Common myeloid progenitor, CD34-positive (primary cell): ENCODE measurements around the gene ANKRD44.

Experiments
- CTCF ChIA-PET: fragments of 350-600 bp; sonication (Branson Sonifier 250); formaldehyde crosslinking; loops from one replicate; lab custom pipeline; 2021; ENCODE audit warnings: antibody characterized with exemption; lab: Charles Lee
- POLR2A ChIA-PET: fragments of 350-600 bp; sonication (Branson Sonifier 250); formaldehyde crosslinking; loops from one replicate; lab custom pipeline; 2021; ENCODE audit warnings: antibody characterized with exemption; lab: Charles Lee
- DNase-seq, 3 donors: peaks; one replicate each; pipeline versions ENCODE4 v3.0.0 to v3.0.0-alpha.2; 2013
- H3K27ac ChIP-seq, 2 experiments: 1 replicate in 1 of 2; 2 replicates in 1 of 2; pipeline ENCODE4 v1.7.0; 2013; ENCODE audit warnings: inconsistent platforms in 2 of 2, low read length in 2 of 2, mild to moderate bottlenecking in 2 of 2, low read depth in 1 of 2, moderate library complexity in 1 of 2; ENCODE audit not compliant: severe bottlenecking in 2 of 2, insufficient read depth in 1 of 2, poor library complexity in 1 of 2
- H3K27me3 ChIP-seq, 5 experiments: replicated peaks in 2 of 5; 1 replicate in 3 of 5; 2 replicates in 2 of 5; pipeline versions ENCODE4 v1.6.1 to v1.7.0; 2013; ENCODE audit warnings: low read length in 4 of 5, mild to moderate bottlenecking in 2 of 5, moderate library complexity in 2 of 5, inconsistent platforms in 1 of 5; ENCODE audit not compliant: insufficient read depth in 5 of 5, control insufficient read depth in 4 of 5
- H3K36me3 ChIP-seq, 4 experiments: 1 replicate in 2 of 4; 2 replicates in 2 of 4; pipeline versions ENCODE4 v1.6.1 to v1.7.0; 2013; ENCODE audit warnings: low read length in 3 of 4, control low read depth in 1 of 4, mild to moderate bottlenecking in 1 of 4; ENCODE audit not compliant: control insufficient read depth in 4 of 4, insufficient read depth in 4 of 4
- H3K4me1 ChIP-seq, 4 experiments: 1 replicate in 3 of 4; 2 replicates in 1 of 4; pipeline versions ENCODE4 v1.6.1 to v1.7.1; 2013; ENCODE audit warnings: low read length in 3 of 4, mild to moderate bottlenecking in 3 of 4, control low read depth in 1 of 4, inconsistent platforms in 1 of 4, moderate library complexity in 1 of 4; ENCODE audit not compliant: control insufficient read depth in 4 of 4, insufficient read depth in 4 of 4; ENCODE audit errors: control extremely low read depth in 1 of 4
- H3K4me3 ChIP-seq, 7 experiments: 1 replicate in 4 of 7; 2 replicates in 3 of 7; pipeline versions ENCODE4 v1.5.1 to v1.7.0; 2013; ENCODE audit warnings: mild to moderate bottlenecking in 7 of 7, low read length in 6 of 7, moderate library complexity in 6 of 7, inconsistent platforms in 2 of 7, low read depth in 2 of 7, control low read depth in 1 of 7; ENCODE audit not compliant: insufficient read depth in 4 of 7, control insufficient read depth in 1 of 7; ENCODE audit errors: extremely low read depth in 1 of 7
- H3K9me3 ChIP-seq, 5 experiments: 1 replicate in 4 of 5; 2 replicates in 1 of 5; pipeline versions ENCODE4 v1.6.1 to v1.7.1; 2013; ENCODE audit warnings: low read length in 4 of 5, mild to moderate bottlenecking in 2 of 5, inconsistent platforms in 1 of 5, low read depth in 1 of 5, moderate library complexity in 1 of 5; ENCODE audit not compliant: control insufficient read depth in 4 of 5, insufficient read depth in 2 of 5; ENCODE audit errors: control extremely low read depth in 1 of 5
- WGBS: methylation state at CpG from one replicate; pipeline ENCODE4 v1.1.5; 2013; ENCODE audit not compliant: insufficient coverage; 5-methylcytosine and 5-hydroxymethylcytosine counted together

The ANKRD44 gene

DNA sequence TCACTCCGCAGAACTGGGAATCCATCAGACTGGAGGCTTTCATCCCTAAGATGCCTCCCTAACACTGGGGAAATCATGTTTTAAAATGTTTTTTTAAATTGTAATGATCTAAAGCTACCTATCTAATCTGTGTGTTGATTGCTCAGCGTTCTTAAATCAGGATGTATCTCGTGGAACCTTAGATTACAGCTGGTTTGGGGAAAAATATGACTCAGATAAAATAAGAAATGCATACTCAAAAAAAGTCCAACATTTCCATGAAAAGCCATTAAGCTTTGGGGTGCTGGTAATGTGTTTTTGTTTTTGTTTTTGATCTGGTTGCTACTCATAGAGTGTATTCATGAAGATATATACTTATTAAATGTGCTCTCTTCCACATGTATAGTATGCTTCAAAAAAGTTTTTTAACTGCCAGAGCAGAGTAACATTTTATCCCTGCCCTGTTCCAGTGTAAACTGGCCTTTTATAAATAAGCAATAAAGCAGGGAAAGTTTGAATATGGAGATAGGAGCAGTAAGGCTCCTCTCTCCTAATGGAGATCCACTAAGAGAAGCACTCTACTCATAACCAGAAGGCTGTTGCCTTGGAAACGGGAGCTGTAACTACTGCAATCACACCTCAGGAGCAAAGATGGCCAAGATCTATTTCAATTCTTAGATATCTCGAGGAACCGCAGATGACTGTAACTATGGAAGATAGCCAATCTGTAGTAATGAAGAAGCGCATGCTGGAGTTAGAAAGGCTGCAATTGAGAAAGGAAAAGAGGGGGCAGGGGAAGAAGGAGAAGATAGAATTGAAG lies 41.6 kb downstream of the ANKRD44 start:
- H3K4me1 ChIP-seq = peaks cover 5 to 26% (median 8%) of the 10 kb centered on the region in 4 experiments
- no peaks in the 10 kb centered on the region for H3K36me3 ChIP-seq
- DNase-seq = peak in 1 of 3 donors; percentile 53
- no peaks in the 10 kb centered on the region for H3K27me3 ChIP-seq
- POLR2A ChIA-PET = no interaction called here
- H3K4me3 ChIP-seq = no peak overlapping the region
- WGBS = 96% methylated on average over 3 of the region's 7 CpGs
- CTCF ChIA-PET = interaction anchor here (1.0 to 2.4 kb wide), 4 partner anchors 9 to 47 kb away, joined by 3 to 9 read pairs (median 3); no protein-coding TSS in a partner anchor
- H3K27ac ChIP-seq = no peak overlapping the region
- H3K9me3 ChIP-seq = no peaks in the 10 kb centered on the region

- no peaks in the 10 kb centered on the region for H3K9me3 ChIP-seq
- POLR2A ChIA-PET = no interaction called here
- peaks cover 9 to 29% (median 15%) of the 10 kb centered on the region in 4 experiments for H3K4me1 ChIP-seq
- no peak overlapping the region for H3K27ac ChIP-seq
- CTCF ChIA-PET = no interaction called here
- 0% methylated on average over 1 of the region's 3 CpGs for WGBS
- DNase-seq = no peak
- H3K4me3 ChIP-seq = no peak overlapping the region
- no peaks in the 10 kb centered on the region for H3K36me3 ChIP-seq
- H3K27me3 ChIP-seq = no peaks in the 10 kb centered on the region
Measured at GRCh38 chr2:197266477-197266876, 44.1 kb downstream of the ANKRD44 start.

DNA sequence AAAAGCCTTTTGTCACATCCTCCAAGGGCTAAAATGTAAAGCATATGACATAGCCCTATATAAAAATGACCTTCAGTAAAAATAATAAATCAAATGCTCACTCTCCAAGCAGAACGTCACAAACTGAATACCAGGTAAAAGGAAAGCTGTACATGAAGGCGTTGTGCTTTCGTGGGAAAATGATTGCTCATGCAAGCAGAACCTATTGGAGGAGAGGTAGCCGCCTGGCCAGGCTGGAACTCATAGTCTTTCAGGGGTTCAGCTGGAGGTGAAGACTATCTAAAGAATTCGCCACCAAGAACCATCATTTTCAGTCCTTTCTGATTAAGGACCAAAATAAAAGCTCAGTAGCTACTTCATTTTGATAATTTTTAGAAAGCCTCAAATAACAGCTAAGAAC lies 44.7 kb downstream of the ANKRD44 start:
- Histone ChIP-seq H3K27me3 (no peaks in the 10 kb centered on the region), H3K27ac (no peak overlapping the region), H3K4me3 (no peak overlapping the region), H3K36me3 (no peaks in the 10 kb centered on the region), H3K4me1 (peaks cover 10 to 31% (median 16%) of the 10 kb centered on the region in 4 experiments), H3K9me3 (no peaks in the 10 kb centered on the region)
- ChIA-PET CTCF (interaction anchor here (0.6 to 1.3 kb wide), 3 partner anchors 9 to 43 kb away, joined by 3 to 5 read pairs (median 4); no protein-coding TSS in a partner anchor), POLR2A (no interaction called here)
- DNase-seq = no peak
- 84% methylated on average over 5 of the region's 5 CpGs for WGBS

GRCh38 chr2:197265036-197265435 lies 45.5 kb downstream of the ANKRD44 start:
- ChIA-PET CTCF (interaction anchor here (0.9 to 1.3 kb wide), 3 partner anchors 9 to 75 kb away, joined by 3 to 5 read pairs (median 4); no protein-coding TSS in a partner anchor), POLR2A (interaction anchor here (0.6 to 0.8 kb wide), 2 partner anchors 9 to 33 kb away, joined by 3 read pairs; no protein-coding TSS in a partner anchor)
- Histone ChIP-seq H3K36me3 (no peaks in the 10 kb centered on the region), H3K4me3 (no peak overlapping the region), H3K4me1 (peaks cover 10 to 31% (median 16%) of the 10 kb centered on the region in 4 experiments), H3K27ac (no peak overlapping the region), H3K9me3 (no peaks in the 10 kb centered on the region), H3K27me3 (no peaks in the 10 kb centered on the region)
- 100% methylated on average over 3 of the region's 4 CpGs for WGBS
- DNase-seq = no peak

- no peaks in the 10 kb centered on the region for H3K36me3 ChIP-seq
- H3K4me3 ChIP-seq = no peak overlapping the region
- DNase-seq = no peak
- WGBS = 98% methylated on average over 4 of the region's 5 CpGs
- no peaks in the 10 kb centered on the region for H3K27me3 ChIP-seq
- no peaks in the 10 kb centered on the region for H3K9me3 ChIP-seq
- no peak overlapping the region for H3K27ac ChIP-seq
- ChIA-PET POLR2A (interaction anchor here (0.6 to 0.8 kb wide), 2 partner anchors 8 to 32 kb away, joined by 3 read pairs; no protein-coding TSS in a partner anchor), CTCF (interaction anchor here (1.0 to 2.1 kb wide), 7 partner anchors 10 to 74 kb away, joined by 3 to 6 read pairs (median 3); no protein-coding TSS in a partner anchor)
- peaks cover 10 to 26% (median 16%) of the 10 kb centered on the region in 4 experiments for H3K4me1 ChIP-seq
Measured at GRCh38 chr2:197264332-197264731, 46.2 kb downstream of the ANKRD44 start.

GRCh38 chr2:197263077-197263476 lies 47.5 kb downstream of the ANKRD44 start:
- no peak overlapping the region for H3K4me3 ChIP-seq
- POLR2A ChIA-PET = no interaction called here
- WGBS = 96% methylated on average over 9 of the region's 9 CpGs
- H3K27me3 ChIP-seq = no peaks in the 10 kb centered on the region
- peaks cover 11 to 30% (median 19%) of the 10 kb centered on the region in 4 experiments for H3K4me1 ChIP-seq
- no peak overlapping the region for H3K27ac ChIP-seq
- CTCF ChIA-PET = interaction anchor here (0.6 to 2.1 kb wide), 11 partner anchors 9 to 419 kb away, joined by 3 to 6 read pairs (median 3); no protein-coding TSS in a partner anchor
- H3K36me3 ChIP-seq = no peaks in the 10 kb centered on the region
- H3K9me3 ChIP-seq = no peaks in the 10 kb centered on the region
- DNase-seq = no peak

- no peaks in the 10 kb centered on the region for H3K27me3 ChIP-seq
- H3K4me3 ChIP-seq = no peak overlapping the region
- H3K9me3 ChIP-seq = no peaks in the 10 kb centered on the region
- ChIA-PET POLR2A (no interaction called here), CTCF (interaction anchor here (0.6 to 1.2 kb wide), 4 partner anchors 11 to 63 kb away, joined by 3 to 4 read pairs (median 4); no protein-coding TSS in a partner anchor)
- H3K36me3 ChIP-seq = no peaks in the 10 kb centered on the region
- DNase-seq = peak in 2 of 3 donors; percentile 45 to 55
- H3K27ac ChIP-seq = no peak overlapping the region
- 50% methylated on average over 2 of the region's 6 CpGs for WGBS
- H3K4me1 ChIP-seq = peaks cover 14 to 41% (median 25%) of the 10 kb centered on the region in 4 experiments
Measured at GRCh38 chr2:197261808-197262226, 48.8 kb downstream of the ANKRD44 start.
